Cardiac muscle cell (in vitro differentiated cells and primary cell): ENCODE data around the gene KRTAP10-11. TPM values are rescaled to one million over a fixed set of nuclear protein-coding genes. Genes with fewer than 3 reads are reported as not detected.

Experiments used
- DNase-seq, 2 donors: peaks; one replicate each; pipeline versions ENCODE4 v3.0.0 to v3.0.0-alpha.2; 2010 to 2017; ENCODE audit warnings: low read depth in 1 of 2, low spot score in 1 of 2
- H3K27ac ChIP-seq: fragments of 200-600 bp; sonication (generic); 2 replicates; pipeline ENCODE4 v1.5.1; 2016
- H3K27me3 ChIP-seq: fragments of 200-600 bp; sonication (generic); 2 replicates; pipeline ENCODE4 v1.6.0; 2016; ENCODE audit warnings: control low read depth
- H3K36me3 ChIP-seq: fragments of 200-600 bp; sonication (generic); 2 replicates; pipeline ENCODE4 v1.5.1; 2016; ENCODE audit warnings: control low read depth
- H3K4me1 ChIP-seq: fragments of 200-600 bp; sonication (generic); 2 replicates; pipeline ENCODE4 v1.8.1; 2017; ENCODE audit warnings: low read depth, mild to moderate bottlenecking, mixed run types
- H3K4me3 ChIP-seq: fragments of 200-600 bp; sonication (generic); 2 replicates; pipeline ENCODE4 v1.5.1; 2016; ENCODE audit warnings: mild to moderate bottlenecking
- H3K9me3 ChIP-seq: fragments of 200-600 bp; sonication (generic); 2 replicates; pipeline ENCODE4 v1.5.1; 2017; ENCODE audit warnings: low read depth, mild to moderate bottlenecking, control low read depth
- CTCF ChIP-seq: IDR thresholded peaks from 2 replicates; pipeline ENCODE4 v1.5.1; 2012; ENCODE audit warnings: low read depth, mild to moderate bottlenecking, low read length
- polyA plus RNA-seq: library from polyadenylated mRNA; unstranded; fragments of >200 nt; fragmentation: Nextera tagmentation; extraction: Ambion mirVana; gene quantifications from 2 replicates; pipeline ENCODE4 v1.2.1, GENCODE V29; 2016
- total RNA-seq: library from RNA; depleted of rRNA; stranded (reverse); fragments of >200 nt; gene quantifications from 2 replicates; pipeline ENCODE4 v1.2.3, GENCODE V29; 2016

The KRTAP10-11 gene
- total and polyA plus RNA-seq, 2 experiments from 2014 or later, result not detected

- TF ChIP-seq CTCF, result no peak
- Histone ChIP-seq H3K4me1 (no peaks in the 10 kb centered on the region), H3K9me3 (no peaks in the 10 kb centered on the region), H3K27me3 (no peaks in the 10 kb centered on the region), H3K4me3 (no peak overlapping the region), H3K27ac (no peak overlapping the region), H3K36me3 (no peaks in the 10 kb centered on the region)
- no peak for DNase-seq
Measured at GRCh38 chr21:44611551-44611950, 34.7 kb upstream of the KRTAP10-11 start.

- H3K36me3 ChIP-seq, result no peaks in the 10 kb centered on the region
- no peaks in the 10 kb centered on the region for H3K27me3 ChIP-seq
- no peak within 1 kb of the TSS for H3K4me3 ChIP-seq
- no peak within 1 kb of the TSS for H3K27ac ChIP-seq
- H3K4me1 ChIP-seq, result no peaks in the 10 kb centered on the region
- DNase-seq, result no peak
- no peak for TF ChIP-seq CTCF
- no peaks in the 10 kb centered on the region for H3K9me3 ChIP-seq
Measured at GRCh38 chr21:44612029-44612486, 34.2 kb upstream of the KRTAP10-11 start, which contains the start of gene KRTAP10-8. KRTAP10-8 (plus strand) TSS chr21:44612079; CDS start chr21:44612101, 22 bp downstream.

- DNase-seq, result no peak
- no peak overlapping the region for H3K27ac ChIP-seq
Measured at GRCh38 chr21:44612669-44613229, 33.5 kb upstream of the KRTAP10-11 start.

GRCh38 chr21:44613386-44614155, 32.6 kb upstream of the KRTAP10-11 start:
- DNase-seq, result no peak
- Histone ChIP-seq H3K4me3 (no peak overlapping the region), H3K36me3 (no peaks in the 10 kb centered on the region), H3K27ac (no peak overlapping the region), H3K27me3 (no peaks in the 10 kb centered on the region), H3K4me1 (no peaks in the 10 kb centered on the region), H3K9me3 (no peaks in the 10 kb centered on the region)
- TF ChIP-seq CTCF, result no peak

More at GRCh38 chr21:44612669-44613229, 33.5 kb upstream of the KRTAP10-11 start:
- H3K4me3 ChIP-seq, result no peak overlapping the region
- no peaks in the 10 kb centered on the region for H3K9me3 ChIP-seq
- TF ChIP-seq CTCF, result no peak
- no peaks in the 10 kb centered on the region for H3K27me3 ChIP-seq
- H3K36me3 ChIP-seq, result no peaks in the 10 kb centered on the region
- H3K4me1 ChIP-seq, result no peaks in the 10 kb centered on the region

GRCh38 chr21:44614161-44614631, 32.0 kb upstream of the KRTAP10-11 start:
- TF ChIP-seq CTCF, result no peak
- no peaks in the 10 kb centered on the region for H3K4me1 ChIP-seq

More at GRCh38 chr21:44614161-44614631, 32.0 kb upstream of the KRTAP10-11 start:
- no peak for DNase-seq
- Histone ChIP-seq H3K36me3 (no peaks in the 10 kb centered on the region), H3K27me3 (no peaks in the 10 kb centered on the region), H3K9me3 (no peaks in the 10 kb centered on the region), H3K27ac (no peak overlapping the region), H3K4me3 (no peak overlapping the region)
